Lung (tissue), 12 donors: ENCODE results near the gene PDZD4. TPM values are rescaled to one million over a fixed set of nuclear protein-coding genes. Genes with fewer than 3 reads are reported as not detected.
A peak's percentile ranks its signal among the peaks of the same experiment; 100 is the strongest.

Experiments used
- ATAC-seq: fragments of 200-7000 bp; cut with Tn5 transposase; one replicate; pipeline ENCODE4 v1.9.1; 2020; ENCODE audit warnings: moderate number of reproducible peaks; ENCODE audit not compliant: insufficient read depth, low FRiP score
- DNase-seq, 3 donors: peaks; one replicate each; pipeline ENCODE4 v3.0.0-alpha.2; 2013 to 2017
- H3K27ac ChIP-seq, 2 donors: one replicate each; pipeline ENCODE4 v1.5.1; 2013; ENCODE audit warnings: mild to moderate bottlenecking in 2 of 2, moderate library complexity in 2 of 2, control low read depth in 1 of 2, inconsistent platforms in 1 of 2, low read depth in 1 of 2, low read length in 1 of 2
- H3K27me3 ChIP-seq, 3 donors: one replicate each; pipeline ENCODE4 v1.5.1; 2013; ENCODE audit warnings: low read length in 2 of 3; ENCODE audit not compliant: control insufficient read depth in 3 of 3, insufficient read depth in 3 of 3
- H3K36me3 ChIP-seq, 4 donors: one replicate each; pipeline ENCODE4 v1.5.1; 2013; ENCODE audit warnings: low read length in 4 of 4, mild to moderate bottlenecking in 1 of 4, moderate library complexity in 1 of 4; ENCODE audit not compliant: control insufficient read depth in 4 of 4, insufficient read depth in 4 of 4
- H3K4me1 ChIP-seq, 5 donors: one replicate each; pipeline ENCODE4 v1.5.1; 2013; ENCODE audit warnings: low read length in 5 of 5, mild to moderate bottlenecking in 2 of 5, moderate library complexity in 1 of 5; ENCODE audit not compliant: control insufficient read depth in 5 of 5, insufficient read depth in 5 of 5
- H3K4me3 ChIP-seq: one replicate; pipeline ENCODE4 v1.5.1; 2013; ENCODE audit warnings: mild to moderate bottlenecking, control low read depth, moderate library complexity
- H3K9ac ChIP-seq, 2 donors: one replicate each; pipeline ENCODE4 v1.5.1; 2013; ENCODE audit warnings: low read length in 2 of 2, control low read depth in 1 of 2; ENCODE audit not compliant: insufficient read depth in 1 of 2
- H3K9me3 ChIP-seq, 4 donors: one replicate each; pipeline ENCODE4 v1.5.1; 2013; ENCODE audit warnings: low read length in 3 of 4, mild to moderate bottlenecking in 1 of 4, moderate library complexity in 1 of 4; ENCODE audit not compliant: control insufficient read depth in 4 of 4, insufficient read depth in 3 of 4
- CTCF ChIP-seq: IDR thresholded peaks from 2 replicates; pipeline ENCODE4 v1.5.1; 2012; ENCODE audit warnings: mild to moderate bottlenecking; ENCODE audit errors: control extremely low read depth, extremely low read depth
- WGBS, 2 donors: extraction: QIAGEN DNeasy Blood & Tissue Kit; methylation state at CpG; one replicate each; pipeline ENCODE4 v1.1.7; 2013; 5-methylcytosine and 5-hydroxymethylcytosine counted together
- polyA plus RNA-seq, 2 donors: library from polyadenylated mRNA; stranded (reverse); fragments of 200-250 nt; gene quantifications; one replicate each; pipeline ENCODE4 v1.2.1, GENCODE V29; 2013
- total RNA-seq, 2 donors: library from RNA; depleted of rRNA in 1 of 2; stranded (reverse); fragments of >200 nt in 1 of 2; gene quantifications; one replicate each; pipeline ENCODE4 v1.2.1, GENCODE V29; 2014 to 2021
- donor health status: control.
- donor health status: control.
- donor health status: Bipolar disorder and iron deficiency.
- donor health status: healthy.
- donor health status: DM: yes; HTN: yes; CAD: no.

PDZD4 gene
- total and polyA plus RNA-seq, 4 donors: 2.3 to 8.1 (median 3.8) TPM

GRCh38 chrX:153775293-153776119 lies 54.8 kb downstream of the PDZD4 start:
- DNase-seq (peak in 1 of 3 donors; percentile 10), ATAC-seq (no peak)
- WGBS, 2 donors: 92 to 96% methylated on average over 14 to 42 of the region's 42 CpGs
- peaks cover 0 to 2% (median 0%) of the 10 kb centered on the region in 5 donors for H3K4me1 ChIP-seq
- H3K4me3 ChIP-seq: no peak overlapping the region
- H3K27me3 ChIP-seq: no peaks in the 10 kb centered on the region
- H3K36me3 ChIP-seq: no peaks in the 10 kb centered on the region
- no peak overlapping the region for H3K27ac ChIP-seq
- peaks cover 0 to 2% (median 0%) of the 10 kb centered on the region in 4 donors for H3K9me3 ChIP-seq
- TF ChIP-seq CTCF: no peak
- H3K9ac ChIP-seq: no peak overlapping the region

DNA sequence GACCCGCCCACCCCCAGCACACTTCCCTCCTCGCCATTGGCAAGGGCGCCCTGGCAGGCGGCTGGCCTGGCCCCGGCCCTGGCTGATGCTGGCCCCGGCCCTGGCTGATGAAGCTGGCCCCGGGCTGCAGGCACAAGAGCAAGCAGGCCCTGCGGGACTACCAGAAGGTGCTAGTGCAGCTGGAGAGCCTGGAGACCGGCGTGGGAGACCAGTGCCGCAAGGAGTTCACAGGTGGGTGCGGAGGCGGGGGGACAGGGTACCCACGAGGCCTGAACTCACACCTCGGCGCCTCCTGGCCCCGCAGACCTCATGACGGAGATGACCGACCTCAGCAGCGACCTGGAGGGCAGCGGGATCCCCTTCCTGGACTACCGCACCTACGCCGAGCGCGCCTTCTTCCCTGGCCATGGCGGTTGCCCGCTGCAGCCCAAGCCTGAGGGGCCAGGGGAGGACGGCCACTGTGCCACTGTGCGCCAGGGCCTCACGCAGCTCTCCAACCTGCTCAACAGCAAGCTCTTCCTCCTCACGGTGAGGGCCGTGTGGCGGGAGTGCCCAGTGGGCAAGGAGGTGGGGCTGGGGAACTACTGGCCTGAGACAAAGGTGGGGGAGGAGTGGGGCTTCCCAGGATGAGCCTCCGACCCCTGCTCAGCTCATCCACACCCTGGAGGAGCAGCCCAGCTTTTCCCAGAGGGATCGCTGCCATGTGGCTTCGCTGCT lies 55.6 kb downstream of the PDZD4 start:
- H3K27ac ChIP-seq: no peak overlapping the region
- no peak overlapping the region for H3K9ac ChIP-seq
- no peak overlapping the region for H3K4me3 ChIP-seq
- peaks cover 0 to 2% (median 0%) of the 10 kb centered on the region in 4 donors for H3K9me3 ChIP-seq
- no peaks in the 10 kb centered on the region for H3K4me1 ChIP-seq
- DNase-seq (peak in 1 of 3 donors; percentile 11), ATAC-seq (no peak)
- 89 to 92% methylated on average over 28 to 37 of the region's 37 CpGs for WGBS, 2 donors
- no peaks in the 10 kb centered on the region for H3K36me3 ChIP-seq
- no peak for TF ChIP-seq CTCF
- no peaks in the 10 kb centered on the region for H3K27me3 ChIP-seq

DNA sequence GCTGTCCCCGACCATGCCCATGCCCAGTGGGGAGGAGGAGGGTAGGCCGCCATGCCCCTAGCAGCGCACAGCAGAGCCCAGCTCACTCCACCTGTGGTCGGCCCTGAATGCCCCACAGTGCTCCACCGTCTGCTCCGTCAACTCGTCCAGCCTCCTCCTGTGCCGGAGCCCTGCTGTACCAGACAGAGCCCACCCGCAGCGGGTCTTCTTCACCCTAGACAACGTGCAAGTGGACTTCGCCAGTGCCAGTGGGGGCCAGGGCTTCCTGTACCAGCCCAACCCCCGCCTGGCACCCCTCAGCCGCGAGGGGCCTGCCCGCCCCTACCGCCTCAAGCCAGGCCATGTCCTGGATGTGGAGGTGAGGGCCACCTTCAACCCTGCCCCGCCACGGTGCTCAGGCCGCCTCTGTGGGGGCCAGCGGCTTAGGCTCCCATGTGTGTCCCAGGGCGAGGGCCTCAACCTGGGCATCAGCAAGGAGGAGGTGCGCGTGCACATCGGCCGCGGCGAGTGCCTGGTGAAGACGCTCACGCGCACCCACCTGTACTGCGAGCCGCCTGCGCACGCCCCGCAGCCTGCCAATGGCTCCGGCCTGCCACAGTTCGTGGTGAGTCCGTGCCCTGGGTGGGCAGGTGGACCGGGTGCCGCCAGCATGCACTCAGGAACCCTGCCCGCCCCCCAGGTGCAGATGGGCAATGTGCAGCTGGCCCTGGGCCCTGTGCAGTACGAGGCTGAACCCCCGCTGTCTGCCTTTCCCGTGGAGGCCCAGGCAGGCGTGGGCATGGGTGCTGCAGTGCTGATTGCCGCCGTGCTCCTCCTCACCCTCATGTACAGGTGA lies 56.4 kb downstream of the PDZD4 start:
- Histone ChIP-seq H3K27me3 (no peaks in the 10 kb centered on the region), H3K36me3 (no peaks in the 10 kb centered on the region), H3K4me3 (no peak overlapping the region), H3K27ac (no peak overlapping the region), H3K9ac (no peak overlapping the region), H3K4me1 (no peaks in the 10 kb centered on the region), H3K9me3 (peaks cover 0 to 2% (median 0%) of the 10 kb centered on the region in 4 donors)
- WGBS, 2 donors: 94 to 96% methylated on average over 21 to 48 of the region's 48 CpGs
- no peak for TF ChIP-seq CTCF
- DNase-seq: peak in 1 of 3 donors; percentile 9
- ATAC-seq: peak; percentile 14
